Endothelial cell (in vitro differentiated cells): Measurements from ENCODE around the gene DDIT3. TPM values are rescaled to one million over a fixed set of nuclear protein-coding genes. Genes with fewer than 3 reads are reported as not detected.

Source experiments
- DNase-seq: peaks from one replicate; pipeline ENCODE4 v3.0.0; 2021; ENCODE audit warnings: low spot score
- H3K27ac Mint-ChIP-seq: one replicate; pipeline ENCODE4 v1.8.0; 2021; ENCODE audit warnings: mixed read lengths, inconsistent platforms; ENCODE audit not compliant: unreplicated experiment
- H3K27me3 Mint-ChIP-seq: one replicate; pipeline ENCODE4 v1.8.0; 2021; ENCODE audit warnings: mild to moderate bottlenecking, moderate library complexity, mixed read lengths, inconsistent platforms; ENCODE audit not compliant: unreplicated experiment
- H3K36me3 Mint-ChIP-seq: one replicate; pipeline ENCODE4 v1.8.0; 2021; ENCODE audit warnings: mild to moderate bottlenecking, low read depth, mixed read lengths, inconsistent platforms; ENCODE audit not compliant: unreplicated experiment
- H3K4me1 Mint-ChIP-seq: one replicate; pipeline ENCODE4 v1.8.0; 2021; ENCODE audit warnings: mild to moderate bottlenecking, mixed read lengths, inconsistent platforms; ENCODE audit not compliant: unreplicated experiment
- H3K4me3 Mint-ChIP-seq: one replicate; pipeline ENCODE4 v1.8.0; 2021; ENCODE audit warnings: mild to moderate bottlenecking, mixed read lengths, inconsistent platforms; ENCODE audit not compliant: unreplicated experiment
- H3K9me3 Mint-ChIP-seq: one replicate; pipeline ENCODE4 v1.8.0; 2021; ENCODE audit warnings: mixed read lengths, inconsistent platforms; ENCODE audit not compliant: unreplicated experiment
- CTCF ChIP-seq: fragments of 200-600 bp; sonication (generic); IDR thresholded peaks from one replicate; pipeline ENCODE4 v1.5.0; 2021; ENCODE audit warnings: antibody characterized with exemption; ENCODE audit not compliant: unreplicated experiment
- microRNA-seq: library from miRNA; unstranded; fragments of <30 nt; microRNA quantifications from one replicate; pipeline ENCODE4, GENCODE V29; 2020; ENCODE audit not compliant: unreplicated experiment
- total RNA-seq: library from RNA; stranded (reverse); fragmentation: NEBNext Ultra II Directional; extraction: Animal tissue kit (Norgen Biotek cat#: 25700); gene quantifications from one replicate; pipeline ENCODE4 v1.2.1, GENCODE V29; 2021; ENCODE audit not compliant: unreplicated experiment

The DDIT3 gene
- total RNA-seq, 1 donor from 2014 or later = 4.2 TPM

- DNase-seq = no peak
- no peak for TF ChIP-seq CTCF
- Mint-ChIP-seq H3K4me1 (peaks cover 29% of the 10 kb centered on the region), H3K36me3 (peaks cover 39% of the 10 kb centered on the region), H3K4me3 (no peak overlapping the region), H3K27me3 (peaks cover 14% of the 10 kb centered on the region), H3K27ac (no peak overlapping the region), H3K9me3 (no peaks in the 10 kb centered on the region)
These were observed 49.9 kb downstream of the DDIT3 start for GRCh38 chr12:57470286-57470969.

GRCh38 chr12:57469296-57470164 is 50.8 kb downstream of the DDIT3 start:
- TF ChIP-seq CTCF = no peak
- Mint-ChIP-seq H3K9me3 (no peaks in the 10 kb centered on the region), H3K4me3 (no peak overlapping the region), H3K36me3 (peaks cover 33% of the 10 kb centered on the region), H3K27me3 (peaks cover 18% of the 10 kb centered on the region), H3K4me1 (peaks cover 29% of the 10 kb centered on the region), H3K27ac (peak overlapping the region; percentile 52)
- no peak for DNase-seq

GRCh38 chr12:57467915-57468314 is 52.4 kb downstream of the DDIT3 start:
- H3K27me3 Mint-ChIP-seq = peaks cover 19% of the 10 kb centered on the region

GRCh38 chr12:57467212-57467874 is 53.0 kb downstream of the DDIT3 start:
- H3K9me3 Mint-ChIP-seq = no peaks in the 10 kb centered on the region
- H3K4me1 Mint-ChIP-seq = peaks cover 27% of the 10 kb centered on the region
- TF ChIP-seq CTCF = no peak
- peak overlapping the region; percentile 14 for H3K4me3 Mint-ChIP-seq
- no peak for DNase-seq
- peaks cover 16% of the 10 kb centered on the region for H3K36me3 Mint-ChIP-seq
- no peak overlapping the region for H3K27ac Mint-ChIP-seq
- peaks cover 22% of the 10 kb centered on the region for H3K27me3 Mint-ChIP-seq

More at GRCh38 chr12:57467915-57468314, 52.4 kb downstream of the DDIT3 start:
- Mint-ChIP-seq H3K9me3 (no peaks in the 10 kb centered on the region), H3K36me3 (peaks cover 21% of the 10 kb centered on the region), H3K4me1 (peaks cover 24% of the 10 kb centered on the region), H3K27ac (peak overlapping the region; percentile 49), H3K4me3 (no peak overlapping the region)
- TF ChIP-seq CTCF = no peak
- DNase-seq = no peak

Small RNA genes within 50 kb of the gene (microRNA-seq; reads per million reads assigned to microRNA genes)
- gene MIR616 (1.0 reads per million, percentile 13 among the genes with 10 or more reads in this experiment), gene MIR6758 (1.6 reads per million, percentile 24 among the genes with 10 or more reads in this experiment)

Other genes with a start within 250 kb of the DDIT3 start
- 39.4 TPM for gene R3HDM2, start 89.5 kb downstream of the DDIT3 start, total RNA-seq
- gene INHBC, start 85.7 kb downstream of the DDIT3 start, total RNA-seq = not detected
- gene INHBE, start 65.2 kb downstream of the DDIT3 start, total RNA-seq = not detected
- 0.77 TPM for gene GLI1, start 60.7 kb downstream of the DDIT3 start, total RNA-seq
- gene ARHGAP9, start 40.6 kb downstream of the DDIT3 start, total RNA-seq = 65.4 TPM
- 183 TPM for gene MARS1, start 32.4 kb downstream of the DDIT3 start, total RNA-seq
- gene MBD6, start 2.3 kb upstream of the DDIT3 start, total RNA-seq = 99.0 TPM
- 195 TPM for gene DCTN2, start 26.7 kb upstream of the DDIT3 start, total RNA-seq
- gene KIF5A, start 29.5 kb upstream of the DDIT3 start, total RNA-seq = 0.46 TPM
- gene PIP4K2C, start 70.7 kb upstream of the DDIT3 start, total RNA-seq = 18.5 TPM
- gene DTX3, start 84.3 kb upstream of the DDIT3 start, total RNA-seq = 43.7 TPM
- gene ARHGEF25, start 90.9 kb upstream of the DDIT3 start, total RNA-seq = 20.0 TPM
- gene B4GALNT1, start 112.7 kb upstream of the DDIT3 start, total RNA-seq = 1.3 TPM
- gene OS9, start 173.6 kb upstream of the DDIT3 start, total RNA-seq = 220 TPM
- 27.0 TPM for gene AGAP2, start 218.2 kb upstream of the DDIT3 start, total RNA-seq
- gene TSPAN31, start 224.5 kb upstream of the DDIT3 start, total RNA-seq = 21.8 TPM
- 120 TPM for gene CDK4, start 231.8 kb upstream of the DDIT3 start, total RNA-seq
- 2.3 TPM for gene MARCHF9, start 234.6 kb upstream of the DDIT3 start, total RNA-seq
- 1.4 TPM for gene CYP27B1, start 246.6 kb upstream of the DDIT3 start, total RNA-seq